HG03135 (cell line): ENCODE results near the gene NRF1.

Experiments used
- ATAC-seq: cut with Tn5 transposase; IDR thresholded peaks from one replicate; pipeline ENCODE4 v1.9.1; 2021; ENCODE audit warnings: mild to moderate bottlenecking, moderate library complexity; ENCODE audit not compliant: unreplicated experiment

NRF1 gene

GRCh38 chr7:129678606-129679005 is 67.1 kb downstream of the NRF1 start:
- ATAC-seq = no peak

- ATAC-seq = no peak
Observed at GRCh38 chr7:129680400-129680799, 68.9 kb downstream of the NRF1 start.

- ATAC-seq = no peak
Observed at GRCh38 chr7:129684777-129685176, 73.3 kb downstream of the NRF1 start.

- ATAC-seq = no peak
Observed at GRCh38 chr7:129686063-129686462, 74.5 kb downstream of the NRF1 start.

- ATAC-seq = no peak
Observed at GRCh38 chr7:129688503-129689222, 77.1 kb downstream of the NRF1 start.

- no peak for ATAC-seq
Observed at GRCh38 chr7:129689995-129690581, 78.6 kb downstream of the NRF1 start.

- no peak for ATAC-seq
Observed at GRCh38 chr7:129690701-129691100, 79.2 kb downstream of the NRF1 start.

- no peak for ATAC-seq
Observed at GRCh38 chr7:129698516-129699418, 87.2 kb downstream of the NRF1 start.

- ATAC-seq = no peak
Observed at GRCh38 chr7:129702316-129702715, 90.8 kb downstream of the NRF1 start.

- no peak for ATAC-seq
Observed at GRCh38 chr7:129702761-129703338, 91.3 kb downstream of the NRF1 start.

- no peak for ATAC-seq
Observed at GRCh38 chr7:129703751-129704150, 92.2 kb downstream of the NRF1 start.

GRCh38 chr7:129707910-129708499 is 96.5 kb downstream of the NRF1 start:
- ATAC-seq = no peak

GRCh38 chr7:129713544-129713943 is 102.0 kb downstream of the NRF1 start:
- ATAC-seq = no peak

- no peak for ATAC-seq
Observed at GRCh38 chr7:129714514-129715063, 103.1 kb downstream of the NRF1 start.

- no peak for ATAC-seq
Observed at GRCh38 chr7:129719980-129720732, 108.6 kb downstream of the NRF1 start.

GRCh38 chr7:129721068-129721467 is 109.5 kb downstream of the NRF1 start:
- no peak for ATAC-seq

GRCh38 chr7:129723679-129724078 is 112.2 kb downstream of the NRF1 start:
- ATAC-seq = no peak

- ATAC-seq = no peak
Observed at GRCh38 chr7:129724796-129725195, 113.3 kb downstream of the NRF1 start.

- no peak for ATAC-seq
Observed at GRCh38 chr7:129728875-129729467, 117.5 kb downstream of the NRF1 start.

GRCh38 chr7:129729511-129729910 is 118.0 kb downstream of the NRF1 start:
- ATAC-seq = no peak
